Retinal pigment epithelial cell (primary cell): Measurements from ENCODE around the gene ABCC10.
A peak's percentile ranks its signal among the peaks of the same experiment; 100 is the strongest.
"Not testable (repeated sequence)": the region's sequence is repeated elsewhere in the genome, so short reads cannot be mapped to it uniquely, and the experiment has no call there.

Source experiments
- DNase-seq: peaks from one replicate; pipeline ENCODE4 v3.0.0-alpha.2; 2010; ENCODE audit warnings: low read depth
- H3K4me3 ChIP-seq: 2 replicates; pipeline ENCODE4 v1.5.1; 2011; ENCODE audit warnings: mild to moderate bottlenecking, low read length, control low read depth, moderate library complexity
- TF ChIP-seq, protein P1 (sequence below): conservative IDR thresholded peaks from 2 replicates; pipeline ENCODE4 v1.5.1; 2011; ENCODE audit warnings: low read depth, low read length, control low read depth, inconsistent platforms

Gene ABCC10

GRCh38 chr6:43427406-43428111, at the start of gene ABCC10:
ABCC10 (plus strand) TSS chr6:43427541; CDS start chr6:43427979, 438 bp downstream.
- peak within 1 kb of the TSS; percentile 92 for H3K4me3 ChIP-seq
- DNase-seq, result peak; percentile 84
- TF ChIP-seq, protein P1, sequence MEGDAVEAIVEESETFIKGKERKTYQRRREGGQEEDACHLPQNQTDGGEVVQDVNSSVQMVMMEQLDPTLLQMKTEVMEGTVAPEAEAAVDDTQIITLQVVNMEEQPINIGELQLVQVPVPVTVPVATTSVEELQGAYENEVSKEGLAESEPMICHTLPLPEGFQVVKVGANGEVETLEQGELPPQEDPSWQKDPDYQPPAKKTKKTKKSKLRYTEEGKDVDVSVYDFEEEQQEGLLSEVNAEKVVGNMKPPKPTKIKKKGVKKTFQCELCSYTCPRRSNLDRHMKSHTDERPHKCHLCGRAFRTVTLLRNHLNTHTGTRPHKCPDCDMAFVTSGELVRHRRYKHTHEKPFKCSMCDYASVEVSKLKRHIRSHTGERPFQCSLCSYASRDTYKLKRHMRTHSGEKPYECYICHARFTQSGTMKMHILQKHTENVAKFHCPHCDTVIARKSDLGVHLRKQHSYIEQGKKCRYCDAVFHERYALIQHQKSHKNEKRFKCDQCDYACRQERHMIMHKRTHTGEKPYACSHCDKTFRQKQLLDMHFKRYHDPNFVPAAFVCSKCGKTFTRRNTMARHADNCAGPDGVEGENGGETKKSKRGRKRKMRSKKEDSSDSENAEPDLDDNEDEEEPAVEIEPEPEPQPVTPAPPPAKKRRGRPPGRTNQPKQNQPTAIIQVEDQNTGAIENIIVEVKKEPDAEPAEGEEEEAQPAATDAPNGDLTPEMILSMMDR, result peak; percentile 57

GRCh38 chr6:43377710-43378229, 49.6 kb upstream of the ABCC10 start:
- H3K4me3 ChIP-seq, result no peak overlapping the region
- TF ChIP-seq, protein P1, result no peak
- no peak for DNase-seq

DNA sequence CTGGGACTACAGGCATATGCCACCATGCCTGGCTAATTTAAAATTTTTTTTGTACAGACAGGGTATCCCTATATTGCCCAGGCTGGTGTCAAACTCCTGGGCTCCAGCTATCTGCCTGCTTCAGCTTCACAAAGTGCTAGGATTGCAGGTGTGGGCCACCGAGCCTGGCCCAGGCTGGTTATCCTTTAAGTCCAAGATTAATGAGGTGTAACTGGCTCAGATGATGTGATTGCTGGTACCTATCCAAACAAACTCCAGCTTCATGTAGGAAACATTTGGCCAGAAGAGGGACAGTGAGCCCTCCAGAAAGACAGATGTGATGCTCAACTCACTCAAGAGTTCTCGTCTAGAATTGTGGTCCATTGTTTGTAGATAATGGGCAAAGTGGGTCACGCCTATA, 48.7 kb upstream of the ABCC10 start:
- no peak overlapping the region for H3K4me3 ChIP-seq
- no peak for DNase-seq
- TF ChIP-seq, protein P1, result no peak

GRCh38 chr6:43380858-43381257, 46.5 kb upstream of the ABCC10 start:
- not testable (repeated sequence) for DNase-seq, H3K4me3 ChIP-seq

DNA sequence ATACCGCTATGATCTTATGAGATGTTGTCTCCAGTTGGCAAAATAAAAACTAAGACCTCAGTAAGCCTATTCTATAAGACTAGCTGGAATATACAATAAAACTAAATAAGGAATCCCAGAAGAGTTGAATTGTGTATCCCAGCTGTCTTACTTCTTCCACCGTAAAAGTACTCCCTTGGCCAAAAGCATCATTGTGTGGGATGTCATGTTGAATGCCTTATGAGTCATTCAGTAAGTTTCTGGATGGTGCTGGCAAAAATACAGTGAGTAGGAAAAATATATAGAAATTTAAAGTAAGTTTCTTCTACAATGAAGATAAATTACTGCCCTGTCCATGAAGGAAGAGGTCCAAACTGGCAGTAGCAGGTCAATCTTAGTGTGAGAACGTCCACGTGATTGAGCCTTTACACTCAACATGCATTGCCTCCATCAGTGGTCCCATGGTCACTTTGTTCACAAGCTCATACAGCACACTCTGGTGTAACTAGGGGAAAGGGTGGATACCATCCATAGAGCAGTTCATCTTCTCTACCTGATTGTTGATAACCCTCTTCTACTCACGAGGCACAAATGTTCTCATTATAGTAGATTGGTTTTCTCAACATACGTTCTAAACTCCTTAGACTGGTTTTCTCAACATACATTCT, 44.2 kb upstream of the ABCC10 start:
- no peak for DNase-seq
- TF ChIP-seq, protein P1, result no peak
- no peak overlapping the region for H3K4me3 ChIP-seq

- no peak for DNase-seq
- no peak overlapping the region for H3K4me3 ChIP-seq
- TF ChIP-seq, protein P1, result peak; percentile 38
Measured at GRCh38 chr6:43386492-43386891, 40.8 kb upstream of the ABCC10 start.

GRCh38 chr6:43389730-43390295, 37.5 kb upstream of the ABCC10 start:
- DNase-seq, result no peak
- no peak overlapping the region for H3K4me3 ChIP-seq
- TF ChIP-seq, protein P1, result no peak

- DNase-seq, H3K4me3 ChIP-seq: not testable (repeated sequence)
Measured at GRCh38 chr6:43390753-43391439, 36.4 kb upstream of the ABCC10 start.
